Measurements from ENCODE around the gene PRXL2A.
A peak's percentile ranks its signal among the peaks of the same experiment; 100 is the strongest.
"Not testable (repeated sequence)": the region's sequence is repeated elsewhere in the genome, so short reads cannot be mapped to it uniquely, and the experiment has no call there.

The PRXL2A gene, protein sequence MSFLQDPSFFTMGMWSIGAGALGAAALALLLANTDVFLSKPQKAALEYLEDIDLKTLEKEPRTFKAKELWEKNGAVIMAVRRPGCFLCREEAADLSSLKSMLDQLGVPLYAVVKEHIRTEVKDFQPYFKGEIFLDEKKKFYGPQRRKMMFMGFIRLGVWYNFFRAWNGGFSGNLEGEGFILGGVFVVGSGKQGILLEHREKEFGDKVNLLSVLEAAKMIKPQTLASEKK

GRCh38 chr10:80408242-80409101 lies at the start of gene PRXL2A:
TSS of gene PRXL2A (plus strand) at chr10:80408551. CDS start at chr10:80420468, 11,917 bp downstream.
- peak; percentile 88 for DNase-seq

DNA sequence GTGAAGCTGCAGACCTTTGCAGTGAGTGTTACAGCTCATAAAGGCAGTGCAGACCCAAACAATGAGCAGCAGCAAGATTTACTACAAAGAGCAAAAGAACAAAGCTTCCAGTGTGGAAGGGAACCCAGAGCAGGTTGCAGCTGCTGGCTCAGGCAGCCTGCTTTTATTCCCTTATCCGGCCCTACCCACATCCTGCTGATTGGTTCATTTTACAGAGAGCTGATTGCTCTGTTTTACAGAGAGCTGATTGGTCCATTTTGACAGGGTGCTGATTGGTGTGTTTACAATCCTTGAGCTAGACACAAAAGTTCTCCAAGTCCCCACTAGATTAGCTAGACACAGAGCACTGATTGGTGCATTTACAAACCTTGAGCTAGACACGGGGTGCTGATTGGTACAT lies 49.4 kb upstream of the PRXL2A start:
- DNase-seq = not testable (repeated sequence)

DNA sequence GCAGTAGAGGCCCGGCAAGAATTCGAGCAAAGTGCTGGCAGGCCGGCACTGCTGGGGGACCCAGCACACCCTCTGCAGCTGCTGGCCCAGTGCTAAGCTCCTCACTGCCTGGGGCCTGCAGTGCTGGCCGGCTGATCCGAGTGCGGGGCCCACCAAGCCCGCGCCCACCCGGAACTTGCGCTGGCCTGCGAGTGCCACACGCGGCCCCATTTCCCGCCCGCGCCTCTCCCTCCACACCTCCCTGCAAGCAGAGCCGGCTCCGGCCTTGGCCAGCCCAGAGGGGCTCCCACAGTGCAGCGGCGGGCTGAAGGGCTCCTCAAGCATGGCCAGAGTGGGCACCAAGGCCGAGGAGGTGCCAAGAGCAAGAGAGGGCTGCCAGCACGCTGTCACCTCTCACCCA lies 48.7 kb upstream of the PRXL2A start:
- no peak for DNase-seq

DNA sequence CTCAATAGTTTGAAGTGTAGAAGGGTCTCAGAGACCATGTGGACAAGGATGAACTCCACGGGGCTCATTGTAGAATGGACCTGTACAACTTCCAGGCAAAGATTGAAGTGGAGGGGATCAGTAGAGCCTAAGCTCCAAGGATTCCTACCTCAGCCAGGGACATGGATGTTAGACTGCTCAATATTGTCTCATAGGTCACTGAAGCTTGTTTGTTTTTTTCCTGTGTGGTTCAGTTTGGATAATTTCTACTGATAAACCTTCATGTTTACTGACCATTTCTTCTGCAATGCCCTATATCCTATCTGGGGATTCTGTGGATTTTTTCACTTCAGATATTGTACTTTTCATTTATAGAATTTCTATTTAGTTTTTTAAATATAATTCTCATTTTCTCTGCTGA lies 42.8 kb upstream of the PRXL2A start:
- no peak for DNase-seq

DNA sequence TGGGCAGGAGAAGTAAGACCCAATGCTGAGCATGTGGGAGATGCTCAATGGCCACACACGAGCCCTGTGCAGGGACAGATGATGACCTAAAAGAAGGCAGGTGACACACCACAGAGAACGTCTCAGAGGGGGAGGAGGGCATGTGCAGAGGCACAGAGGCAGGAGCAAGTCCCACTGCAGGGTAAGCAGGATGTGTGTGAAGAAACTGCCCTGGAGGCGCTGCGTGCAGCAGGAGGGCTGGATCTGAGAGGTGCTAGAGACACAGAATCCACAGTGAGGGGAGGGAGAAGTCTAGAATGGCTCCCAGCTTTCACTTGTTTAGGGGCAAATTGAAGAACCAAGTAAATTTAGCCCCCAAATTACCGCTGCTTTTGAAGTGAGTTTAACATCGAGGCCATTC lies 36.9 kb upstream of the PRXL2A start:
- DNase-seq = peak; percentile 11

GRCh38 chr10:80372675-80373074 lies 35.7 kb upstream of the PRXL2A start:
- no peak for DNase-seq

DNA sequence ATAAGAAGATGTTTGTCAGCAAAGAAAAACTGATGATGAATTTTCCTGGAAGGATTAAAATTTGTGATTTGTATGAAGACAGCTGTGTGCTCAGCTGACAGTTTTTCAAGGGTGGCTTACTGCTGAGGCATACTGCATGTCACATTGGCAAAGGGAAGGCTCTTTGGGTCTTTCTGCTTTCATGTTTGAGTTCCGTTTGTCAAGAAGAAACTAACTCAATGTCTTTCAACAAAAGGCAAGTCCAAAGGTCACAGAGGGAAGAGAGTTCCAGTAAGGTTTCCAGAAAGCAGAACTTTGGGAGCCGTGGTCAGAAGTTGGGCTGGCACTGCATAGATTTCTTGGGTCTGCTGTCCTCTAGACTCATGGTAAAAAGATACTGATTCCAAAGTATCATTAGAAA lies 34.8 kb upstream of the PRXL2A start:
- DNase-seq = no peak

- DNase-seq = no peak
Measured at GRCh38 chr10:80379701-80380100, 28.6 kb upstream of the PRXL2A start.

DNA sequence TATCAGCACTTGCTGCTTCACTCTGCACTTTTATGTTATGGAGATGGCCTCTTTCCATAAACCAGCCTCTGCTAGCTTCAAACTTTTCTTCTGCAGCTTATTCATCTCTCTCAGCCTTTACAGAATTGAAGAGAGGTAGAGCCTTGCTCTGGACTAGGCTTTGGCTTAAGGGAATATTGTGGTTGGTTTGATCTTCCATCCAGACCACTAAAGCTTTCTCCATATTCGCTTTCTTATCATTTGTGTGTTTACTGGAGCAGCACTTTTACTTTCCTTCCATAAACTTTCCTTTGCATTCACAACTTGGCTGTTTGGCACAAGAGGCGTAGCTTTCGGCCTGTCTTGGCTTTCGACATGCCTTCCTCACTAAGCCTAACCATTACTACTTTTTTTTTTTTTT lies 28.2 kb upstream of the PRXL2A start:
- no peak for DNase-seq

DNA sequence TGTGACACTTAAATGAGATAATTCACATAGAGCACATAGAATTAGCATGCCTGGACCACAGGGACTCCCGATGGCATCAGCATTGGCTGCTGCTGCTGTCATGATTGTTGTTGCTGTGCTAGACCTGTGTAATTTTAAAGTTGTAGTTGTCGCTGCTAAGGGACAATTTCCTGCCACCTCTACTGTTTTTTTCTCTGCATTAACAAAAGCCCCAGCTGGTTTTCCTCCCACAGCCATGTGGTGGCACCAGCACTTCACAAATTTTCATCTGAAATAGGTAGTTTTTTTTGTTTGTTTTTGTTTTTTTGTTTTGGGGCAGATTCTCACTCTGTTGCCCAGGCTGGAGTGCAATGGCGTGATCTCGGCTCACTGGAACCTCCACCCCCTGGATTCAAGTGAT lies 25.4 kb upstream of the PRXL2A start:
- DNase-seq = peak; percentile 45

DNA sequence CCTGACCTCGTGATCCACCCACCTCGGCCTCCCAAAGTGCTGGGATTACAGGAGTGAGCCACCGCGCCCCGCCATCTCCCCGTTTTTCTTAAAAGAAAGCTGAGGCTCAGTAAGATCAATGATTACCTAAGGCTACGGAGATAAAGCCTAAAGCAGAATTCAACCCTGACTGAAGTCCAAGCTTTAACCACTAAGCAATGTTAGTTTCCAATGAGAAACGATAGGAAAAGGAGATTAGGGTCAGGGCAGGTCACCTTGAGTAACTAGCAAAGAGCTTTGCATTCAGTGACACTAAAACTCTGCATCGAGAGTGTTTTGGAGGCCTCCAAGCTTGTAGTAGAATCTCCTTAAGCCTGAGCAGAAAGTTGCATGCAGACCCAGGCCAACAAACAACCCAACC lies 17.6 kb upstream of the PRXL2A start:
- no peak for DNase-seq

DNA sequence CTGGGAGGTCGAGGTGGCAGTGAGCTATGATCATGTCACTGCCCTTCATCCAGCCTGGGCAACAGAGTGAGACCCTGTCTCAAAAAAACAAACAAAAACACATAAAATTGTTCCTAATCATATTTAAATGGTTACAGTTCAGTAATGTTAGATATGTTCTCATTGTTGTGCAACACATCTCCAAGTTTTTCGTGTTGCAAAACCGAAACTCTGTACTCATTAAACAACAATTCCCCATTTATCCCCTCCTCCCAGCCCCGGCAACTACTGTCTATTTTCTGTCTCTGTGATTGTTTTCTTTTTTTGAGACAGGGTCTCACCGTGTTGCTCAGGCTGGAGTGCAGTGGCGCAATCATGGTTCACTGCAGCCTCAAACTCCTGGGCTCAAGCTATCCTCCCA lies 16.1 kb upstream of the PRXL2A start:
- DNase-seq = no peak

DNA sequence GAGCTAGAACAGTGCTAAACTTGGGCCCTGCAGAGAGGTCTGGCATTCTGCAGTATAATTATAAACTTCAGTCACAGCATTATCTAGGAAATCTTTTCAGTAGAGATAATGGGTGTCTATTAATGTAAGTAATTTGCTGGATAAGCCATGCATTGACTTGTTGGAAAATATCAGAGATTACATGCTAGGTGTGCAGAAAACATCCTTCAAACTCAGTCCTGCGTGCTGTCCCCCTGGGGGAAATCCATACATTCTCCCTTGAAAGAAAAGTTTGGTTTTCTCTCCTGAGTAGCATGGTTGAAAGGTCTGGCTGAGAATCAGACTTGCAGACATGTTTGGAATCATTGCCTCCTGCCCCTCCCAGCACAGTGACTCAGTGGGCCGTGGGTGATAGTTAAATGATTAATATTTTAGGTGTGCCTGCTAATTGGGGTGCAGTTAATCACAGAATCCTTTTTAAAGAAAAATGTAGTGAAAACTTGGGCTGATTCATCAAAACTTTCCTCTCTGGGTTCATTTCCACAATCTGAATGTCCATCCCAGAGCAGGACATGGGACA lies 13.9 kb upstream of the PRXL2A start:
- no peak for DNase-seq

- DNase-seq = peak; percentile 5
Measured at GRCh38 chr10:80397014-80397413, 11.3 kb upstream of the PRXL2A start.

DNA sequence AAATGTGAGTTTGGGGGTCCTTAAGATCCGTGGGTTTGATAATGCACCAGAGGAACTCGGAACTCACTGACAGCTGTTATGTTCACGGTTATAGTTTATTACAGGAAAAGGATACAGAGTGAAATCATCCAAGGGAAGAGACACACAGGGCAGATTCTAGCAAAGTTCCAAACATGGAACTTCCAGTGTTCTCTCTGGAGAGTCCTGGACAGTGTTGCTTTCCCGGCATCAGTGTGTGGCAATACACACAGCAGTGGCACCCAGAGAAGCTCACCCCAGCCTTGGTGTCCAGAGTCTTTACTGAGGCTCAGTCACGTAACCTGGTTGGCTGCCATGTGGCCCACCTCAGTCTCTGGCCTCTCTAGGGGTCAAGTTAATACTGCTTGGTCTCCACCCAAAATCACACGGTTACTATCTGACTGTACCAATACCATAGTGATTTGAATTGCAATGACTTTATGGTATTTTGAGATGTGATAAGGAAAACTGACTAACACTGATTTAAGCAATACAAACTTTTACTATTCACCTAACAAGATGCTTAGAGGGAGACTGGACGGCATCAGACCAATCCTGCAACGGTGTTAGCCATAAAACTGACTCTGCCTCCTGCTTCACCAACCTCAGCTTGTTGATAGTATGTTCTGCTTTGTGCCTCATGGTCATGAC lies 8.1 kb upstream of the PRXL2A start:
- DNase-seq = no peak

GRCh38 chr10:80405035-80405434 lies 3.3 kb upstream of the PRXL2A start:
- DNase-seq = no peak

DNA sequence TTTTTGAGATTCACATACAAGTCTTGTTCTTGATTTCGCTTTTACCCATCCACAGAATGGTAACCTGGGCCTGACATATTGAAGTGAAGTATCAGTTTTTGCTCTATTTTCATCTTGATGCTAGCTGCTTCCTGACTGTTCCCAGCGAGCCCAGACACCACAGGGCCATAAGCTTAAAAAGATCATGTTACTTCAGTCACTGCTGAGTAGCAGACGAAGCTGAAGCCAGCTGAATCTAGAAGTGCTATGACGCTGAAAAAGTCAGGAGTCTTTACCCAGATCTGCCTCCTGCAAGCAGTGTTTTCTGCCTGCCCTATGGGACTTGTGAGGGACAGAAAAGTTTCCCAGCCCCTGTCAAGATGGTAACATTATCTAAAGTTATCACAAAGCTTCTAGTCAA lies 2.7 kb upstream of the PRXL2A start:
- peak; percentile 47 for DNase-seq

DNA sequence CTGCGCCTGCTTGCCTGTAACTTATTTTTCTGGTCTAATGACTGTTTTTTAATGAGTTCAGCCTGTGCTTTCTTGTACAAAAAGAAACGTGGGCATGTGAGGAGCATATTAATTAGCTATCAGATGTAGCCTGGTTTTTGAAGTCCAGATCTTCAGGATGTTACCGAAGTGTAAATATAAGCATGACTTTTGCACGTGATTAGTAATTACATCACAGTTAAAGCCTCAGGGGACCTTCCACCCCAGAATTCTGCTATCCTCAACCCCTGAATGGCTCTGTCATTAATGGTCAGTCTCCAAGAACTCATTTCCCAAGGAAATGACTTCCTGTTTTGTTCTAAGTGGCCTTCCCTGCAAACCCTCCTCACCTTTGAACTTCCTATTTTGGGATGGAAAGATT lies 2.1 kb upstream of the PRXL2A start:
- peak; percentile 6 for DNase-seq

DNA sequence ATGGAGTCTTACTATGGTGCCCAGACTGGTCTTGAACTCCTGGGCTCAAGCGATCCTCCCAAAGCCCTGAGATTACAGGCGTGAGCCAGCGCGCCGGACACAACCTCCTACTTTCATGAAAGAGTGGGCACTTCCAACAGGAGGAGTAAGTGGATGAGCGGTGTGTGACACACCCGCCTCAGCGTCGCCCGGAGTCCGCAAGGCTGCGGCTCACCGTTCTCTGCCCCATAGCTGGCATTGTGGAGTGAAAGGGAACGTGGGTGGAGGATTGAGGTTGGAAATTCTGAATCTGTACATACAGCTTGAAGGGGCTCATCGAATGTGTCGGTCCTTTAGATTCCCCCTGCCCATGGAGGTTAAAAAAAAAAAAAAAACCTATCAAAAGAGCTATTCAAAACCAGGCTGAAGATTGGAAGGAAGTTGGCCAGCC lies 524 bp upstream of the PRXL2A start:
- DNase-seq = peak; percentile 56

DNA sequence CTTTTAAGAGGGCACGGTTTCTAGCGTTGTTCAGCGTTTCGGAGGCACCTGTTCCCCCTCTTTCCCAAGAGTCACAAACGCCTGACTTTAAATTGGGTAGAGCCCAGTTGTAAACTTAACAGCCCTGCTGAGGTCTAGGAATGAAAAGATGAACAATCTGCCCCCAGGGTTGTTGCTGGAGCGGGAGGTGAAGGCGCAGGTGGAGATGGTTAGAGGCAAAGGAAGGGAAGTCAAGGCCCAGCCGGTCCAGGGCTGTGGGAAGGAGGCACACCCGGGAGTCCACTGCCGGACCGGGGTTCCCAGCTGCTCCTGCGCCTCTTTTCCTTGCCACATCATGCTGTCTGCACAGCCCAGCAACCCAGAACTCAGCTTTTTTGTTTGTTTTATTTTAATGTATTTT lies 770 bp downstream of the PRXL2A start:
- DNase-seq = peak; percentile 32

- no peak for DNase-seq
Measured at GRCh38 chr10:80410122-80410521, 1.8 kb downstream of the PRXL2A start.

- DNase-seq = no peak
Measured at GRCh38 chr10:80410578-80411145, 2.3 kb downstream of the PRXL2A start.

DNA sequence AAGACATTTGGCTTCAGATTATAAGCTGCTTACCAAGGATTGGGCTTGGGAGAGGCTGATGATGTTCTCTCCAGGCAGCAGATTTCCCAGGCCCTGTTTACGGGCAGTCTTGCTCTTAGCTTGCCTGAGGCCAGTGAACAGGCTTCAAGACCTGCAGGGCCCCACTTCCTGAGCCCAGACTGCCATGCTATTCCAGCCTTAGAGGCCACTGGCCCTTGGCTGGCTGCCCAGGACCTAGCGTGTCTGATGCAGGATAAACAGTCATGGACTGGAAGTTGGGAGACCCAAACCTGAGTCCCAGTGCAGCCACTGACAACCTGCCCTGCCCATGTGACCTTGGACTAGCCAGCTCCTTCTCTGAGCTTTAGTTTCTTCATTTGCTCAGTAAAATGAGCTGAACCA lies 2.9 kb downstream of the PRXL2A start:
- DNase-seq = peak; percentile 70

Data from NCI-H69 (cell line).